GM21529 (cell line): ENCODE data around the gene ARV1.
"Not testable (repeated sequence)": the region's sequence is repeated elsewhere in the genome, so short reads cannot be mapped to it uniquely, and the experiment has no call there.

Experiments
- ATAC-seq: cut with Tn5 transposase; IDR thresholded peaks from one replicate; pipeline ENCODE4 v1.9.1; 2021; ENCODE audit not compliant: unreplicated experiment

Gene ARV1

GRCh38 chr1:231040800-231041718, 62.2 kb downstream of the ARV1 start:
- ATAC-seq, result no peak

GRCh38 chr1:231041719-231042261, 62.9 kb downstream of the ARV1 start:
- no peak for ATAC-seq

- no peak for ATAC-seq
Measured at GRCh38 chr1:231044588-231044987, 65.7 kb downstream of the ARV1 start.

DNA sequence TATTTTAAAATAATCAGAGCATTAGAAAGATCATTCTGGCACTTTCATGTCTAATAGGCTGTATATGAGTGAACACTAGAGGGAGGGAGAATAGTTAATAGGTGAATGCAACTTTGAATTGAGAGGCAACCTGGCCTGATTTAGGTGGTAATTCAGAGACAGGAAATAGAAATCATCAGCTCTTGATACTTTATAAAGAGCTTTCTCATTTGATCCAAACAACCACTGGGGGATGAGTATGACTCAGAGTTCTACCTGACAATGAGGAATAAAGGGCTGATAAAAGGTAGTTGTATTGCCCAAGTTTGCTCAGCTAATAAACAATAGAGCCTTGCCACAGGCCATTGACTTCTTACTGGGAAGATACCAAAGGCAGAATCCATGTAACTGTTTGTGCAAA, 66.4 kb downstream of the ARV1 start:
- no peak for ATAC-seq

GRCh38 chr1:231045921-231046729, 67.2 kb downstream of the ARV1 start:
- not testable (repeated sequence) for ATAC-seq

GRCh38 chr1:231046730-231047395, 68.0 kb downstream of the ARV1 start:
- ATAC-seq, result no peak

DNA sequence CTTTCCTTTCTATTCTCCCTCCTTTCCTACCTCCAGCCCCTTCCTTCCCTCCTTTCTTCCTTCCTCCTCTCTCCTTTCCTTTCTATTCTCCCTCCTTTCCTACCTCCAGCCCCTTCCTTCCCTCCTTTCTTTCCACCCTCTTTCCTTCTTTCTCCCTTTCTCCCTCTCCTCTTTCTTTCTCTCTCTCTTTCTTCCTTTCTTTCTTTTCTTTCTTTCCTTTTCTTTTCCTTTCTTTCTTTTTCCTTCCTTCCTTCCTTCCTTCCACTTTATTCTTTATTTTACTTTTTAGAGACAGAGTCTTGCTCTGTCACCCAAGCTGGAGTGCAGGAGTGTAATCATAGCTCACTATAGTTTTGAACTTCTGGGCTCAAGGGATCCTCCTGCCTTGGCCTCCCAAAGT, 68.6 kb downstream of the ARV1 start:
- ATAC-seq, result not testable (repeated sequence)

GRCh38 chr1:231048419-231048818, 69.5 kb downstream of the ARV1 start:
- ATAC-seq, result not testable (repeated sequence)

DNA sequence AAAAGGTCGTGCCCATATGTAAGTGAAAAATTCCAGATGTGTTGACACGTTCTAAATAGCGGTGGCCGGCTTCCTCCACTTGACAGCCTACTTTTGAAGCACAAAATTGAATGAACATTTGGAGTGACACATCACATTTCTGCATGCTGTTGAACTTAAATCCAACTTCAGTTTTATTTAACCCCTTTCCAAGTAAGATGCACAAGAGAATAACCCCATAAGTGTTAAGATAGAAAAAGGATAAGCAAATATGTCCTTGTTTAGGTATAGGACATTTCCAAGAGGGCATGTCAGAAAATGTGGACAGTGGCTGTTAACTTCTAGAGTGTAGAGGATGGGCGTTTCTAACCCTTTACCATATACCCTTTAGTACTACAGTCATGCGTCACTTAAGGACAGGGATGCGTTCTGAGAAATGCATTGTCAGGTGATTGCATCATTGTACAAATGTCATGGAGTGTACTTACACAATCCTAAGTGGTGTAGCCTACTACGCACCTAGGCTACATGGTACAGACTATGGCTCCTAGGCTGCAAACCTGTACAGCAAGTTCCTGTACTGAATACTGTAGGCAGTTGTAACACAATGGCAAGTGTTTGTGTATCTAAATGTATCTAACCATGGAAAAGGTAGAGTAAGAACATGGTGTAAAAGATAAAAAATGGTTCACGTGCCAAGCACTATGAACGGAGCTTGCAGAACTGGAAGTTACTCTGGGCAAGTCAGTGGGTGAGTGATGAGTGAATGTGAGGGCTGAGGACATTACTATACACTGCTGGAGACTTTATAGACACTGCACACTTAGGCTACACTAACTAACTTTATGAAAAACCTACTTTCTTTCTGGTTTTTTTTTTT, 70.5 kb downstream of the ARV1 start:
- no peak for ATAC-seq
